NT2/D1 (cell line): Measurements from ENCODE around the gene KRT75.

Source experiments
- YY1 ChIP-seq: IDR thresholded peaks from 2 replicates; pipeline ENCODE4 v1.6.1; 2011; ENCODE audit not compliant: insufficient read length, insufficient read depth
- ZNF274 ChIP-seq: IDR thresholded peaks from 2 replicates; pipeline ENCODE4 v1.6.1; 2011; ENCODE audit warnings: mild to moderate bottlenecking, low read depth, low read length

GRCh38 chr12:52423661-52424500 lies 10.3 kb downstream of the KRT75 start:
- TF ChIP-seq ZNF274: no peak
- TF ChIP-seq YY1: no peak
